Measurements from ENCODE around the gene UFD1. TPM values are rescaled to one million over a fixed set of nuclear protein-coding genes. Genes with fewer than 3 reads are reported as not detected.

Gene UFD1
- polyA plus RNA-seq, 4 donors = 46.0 to 112 (median 81.4) TPM

DNA sequence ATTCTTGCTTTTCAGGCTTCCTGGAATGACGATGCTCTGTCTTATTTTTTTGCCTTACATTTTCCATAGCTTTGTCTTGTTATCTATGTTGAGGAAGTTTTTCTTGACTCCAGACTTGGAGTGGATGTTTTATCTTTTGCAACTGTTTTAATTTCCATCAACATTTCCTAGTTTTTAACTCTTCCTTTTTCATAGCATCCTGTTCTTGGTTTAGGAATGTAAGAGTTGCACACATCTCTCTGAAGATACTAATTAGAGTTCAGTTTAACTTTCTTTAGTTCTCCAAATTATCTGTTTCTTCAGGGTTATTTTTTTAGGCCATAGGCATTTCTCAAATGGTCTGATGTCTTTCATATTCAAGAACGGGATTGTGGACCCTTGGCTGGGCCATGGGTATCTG, 34.8 kb upstream of the UFD1 start:
- no peaks in the 10 kb centered on the region for H3K9me3 ChIP-seq (ENCODE audit: control insufficient read depth in 2 of 2, insufficient read depth in 1 of 2, low read depth in 1 of 2, low read length in 1 of 2)
- 52 to 75% (median 63%) methylated on average over 2 of the region's 2 CpGs for WGBS, 3 donors
- FAIRE-seq (no peak), DNase-seq (no peak)
- H3K27ac ChIP-seq (ENCODE audit: low read depth in 1 of 3, low read length in 2 of 3) = no peak overlapping the region
- H3K36me3 ChIP-seq (ENCODE audit: control insufficient read depth in 3 of 3, insufficient read depth in 2 of 3, low read depth in 1 of 3, low read length in 3 of 3) = peaks cover 0 to 22% (median 0%) of the 10 kb centered on the region in 3 donors
- H3K4me3 ChIP-seq (ENCODE audit: low read depth in 1 of 3, low read length in 3 of 3) = no peak overlapping the region
- no peaks in the 10 kb centered on the region for H3K27me3 ChIP-seq (ENCODE audit: control insufficient read depth in 3 of 3, insufficient read depth in 3 of 3, low read length in 3 of 3)
- H3K4me1 ChIP-seq (ENCODE audit: control insufficient read depth in 3 of 3, insufficient read depth in 2 of 3, low read depth in 1 of 3, low read length in 2 of 3) = no peaks in the 10 kb centered on the region

DNA sequence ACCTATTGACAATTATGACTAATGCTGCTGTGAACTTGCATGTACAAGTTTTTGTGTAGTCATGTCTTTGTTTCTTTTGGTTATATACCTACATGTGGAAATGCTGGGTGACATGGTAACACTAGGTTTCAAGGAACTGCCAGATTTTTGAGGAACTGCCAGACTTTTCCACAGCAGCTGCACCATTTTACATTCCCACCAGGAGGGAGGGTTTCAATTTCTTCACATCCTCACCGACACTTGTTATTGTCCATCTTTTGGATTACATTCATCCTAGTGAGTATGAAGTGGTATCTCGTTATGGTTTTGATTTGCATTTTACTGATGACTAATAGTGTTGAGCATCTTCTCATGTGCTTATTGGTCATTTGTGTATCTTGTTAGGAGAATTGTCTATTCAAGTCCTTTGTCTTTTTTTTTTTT, 31.9 kb upstream of the UFD1 start:
- H3K4me3 ChIP-seq (ENCODE audit: low read depth in 1 of 3, low read length in 3 of 3) = no peak overlapping the region
- FAIRE-seq (no peak), DNase-seq (no peak)
- H3K9me3 ChIP-seq (ENCODE audit: control insufficient read depth in 2 of 2, insufficient read depth in 1 of 2, low read depth in 1 of 2, low read length in 1 of 2) = no peaks in the 10 kb centered on the region
- H3K4me1 ChIP-seq (ENCODE audit: control insufficient read depth in 3 of 3, insufficient read depth in 2 of 3, low read depth in 1 of 3, low read length in 2 of 3) = no peaks in the 10 kb centered on the region
- H3K36me3 ChIP-seq (ENCODE audit: control insufficient read depth in 3 of 3, insufficient read depth in 2 of 3, low read depth in 1 of 3, low read length in 3 of 3) = peaks cover 0 to 26% (median 0%) of the 10 kb centered on the region in 3 donors
- no peaks in the 10 kb centered on the region for H3K27me3 ChIP-seq (ENCODE audit: control insufficient read depth in 3 of 3, insufficient read depth in 3 of 3, low read length in 3 of 3)
- 67 to 97% (median 86%) methylated on average over 2 of the region's 2 CpGs for WGBS, 3 donors
- no peak overlapping the region for H3K27ac ChIP-seq (ENCODE audit: low read depth in 1 of 3, low read length in 2 of 3)

DNA sequence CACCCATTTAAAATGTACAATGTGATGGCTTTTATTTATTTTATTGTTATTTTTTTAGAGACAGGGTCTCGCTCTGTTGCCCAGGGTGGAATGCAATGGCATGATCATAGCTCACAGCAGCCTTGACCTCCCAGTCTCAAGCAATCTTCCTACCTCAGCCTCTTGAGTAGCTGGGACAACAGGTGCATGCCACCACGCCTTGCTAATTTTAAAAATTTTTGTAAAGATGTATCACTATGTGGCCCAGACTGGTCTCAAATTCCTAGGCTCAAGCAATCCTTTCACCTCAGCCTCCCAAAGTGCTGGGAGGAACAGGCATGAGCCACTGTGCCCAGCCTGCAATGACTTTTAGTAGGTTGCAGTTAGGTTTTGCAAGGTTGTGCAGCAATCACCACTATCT, 30.9 kb upstream of the UFD1 start:
- no peak overlapping the region for H3K4me3 ChIP-seq (ENCODE audit: low read depth in 1 of 3, low read length in 3 of 3)
- no peak overlapping the region for H3K27ac ChIP-seq (ENCODE audit: low read depth in 1 of 3, low read length in 2 of 3)
- no peaks in the 10 kb centered on the region for H3K27me3 ChIP-seq (ENCODE audit: control insufficient read depth in 3 of 3, insufficient read depth in 3 of 3, low read length in 3 of 3)
- H3K4me1 ChIP-seq (ENCODE audit: control insufficient read depth in 3 of 3, insufficient read depth in 2 of 3, low read depth in 1 of 3, low read length in 2 of 3) = no peaks in the 10 kb centered on the region
- peaks cover 0 to 31% (median 0%) of the 10 kb centered on the region in 3 donors for H3K36me3 ChIP-seq (ENCODE audit: control insufficient read depth in 3 of 3, insufficient read depth in 2 of 3, low read depth in 1 of 3, low read length in 3 of 3)
- no peaks in the 10 kb centered on the region for H3K9me3 ChIP-seq (ENCODE audit: control insufficient read depth in 2 of 2, insufficient read depth in 1 of 2, low read depth in 1 of 2, low read length in 1 of 2)
- FAIRE-seq (no peak), DNase-seq (no peak)
- WGBS, 3 donors = 95 to 96% (median 96%) methylated on average over 2 of the region's 2 CpGs

DNA sequence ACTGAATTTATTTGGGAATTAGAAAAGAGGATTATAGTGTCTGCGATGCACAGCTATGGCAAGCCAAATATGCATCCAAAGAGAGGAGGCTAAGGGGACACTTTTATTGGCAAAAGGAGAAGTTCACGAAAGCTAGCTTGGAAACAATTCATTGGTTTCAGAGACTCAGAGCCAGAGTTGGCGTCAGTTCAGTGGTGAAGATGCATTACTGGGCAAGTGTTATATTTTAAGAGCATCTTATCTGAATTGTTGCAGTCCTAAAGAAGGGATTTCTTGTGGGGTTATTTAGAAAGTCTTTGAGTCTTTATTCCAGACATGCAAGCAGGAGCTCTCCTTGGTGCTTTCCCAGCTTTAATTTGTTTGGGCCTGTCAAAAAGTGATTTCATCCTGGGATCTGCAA, 30.2 kb upstream of the UFD1 start:
- no peak overlapping the region for H3K4me3 ChIP-seq (ENCODE audit: low read depth in 1 of 3, low read length in 3 of 3)
- FAIRE-seq = no peak
- DNase-seq = no peak
- H3K4me1 ChIP-seq (ENCODE audit: control insufficient read depth in 3 of 3, insufficient read depth in 2 of 3, low read depth in 1 of 3, low read length in 2 of 3) = no peaks in the 10 kb centered on the region
- peaks cover 0 to 27% (median 0%) of the 10 kb centered on the region in 3 donors for H3K36me3 ChIP-seq (ENCODE audit: control insufficient read depth in 3 of 3, insufficient read depth in 2 of 3, low read depth in 1 of 3, low read length in 3 of 3)
- no peaks in the 10 kb centered on the region for H3K27me3 ChIP-seq (ENCODE audit: control insufficient read depth in 3 of 3, insufficient read depth in 3 of 3, low read length in 3 of 3)
- no peak overlapping the region for H3K27ac ChIP-seq (ENCODE audit: low read depth in 1 of 3, low read length in 2 of 3)
- WGBS, 3 donors = 89 to 93% (median 92%) methylated on average over 3 of the region's 3 CpGs
- H3K9me3 ChIP-seq (ENCODE audit: control insufficient read depth in 2 of 2, insufficient read depth in 1 of 2, low read depth in 1 of 2, low read length in 1 of 2) = no peaks in the 10 kb centered on the region

DNA sequence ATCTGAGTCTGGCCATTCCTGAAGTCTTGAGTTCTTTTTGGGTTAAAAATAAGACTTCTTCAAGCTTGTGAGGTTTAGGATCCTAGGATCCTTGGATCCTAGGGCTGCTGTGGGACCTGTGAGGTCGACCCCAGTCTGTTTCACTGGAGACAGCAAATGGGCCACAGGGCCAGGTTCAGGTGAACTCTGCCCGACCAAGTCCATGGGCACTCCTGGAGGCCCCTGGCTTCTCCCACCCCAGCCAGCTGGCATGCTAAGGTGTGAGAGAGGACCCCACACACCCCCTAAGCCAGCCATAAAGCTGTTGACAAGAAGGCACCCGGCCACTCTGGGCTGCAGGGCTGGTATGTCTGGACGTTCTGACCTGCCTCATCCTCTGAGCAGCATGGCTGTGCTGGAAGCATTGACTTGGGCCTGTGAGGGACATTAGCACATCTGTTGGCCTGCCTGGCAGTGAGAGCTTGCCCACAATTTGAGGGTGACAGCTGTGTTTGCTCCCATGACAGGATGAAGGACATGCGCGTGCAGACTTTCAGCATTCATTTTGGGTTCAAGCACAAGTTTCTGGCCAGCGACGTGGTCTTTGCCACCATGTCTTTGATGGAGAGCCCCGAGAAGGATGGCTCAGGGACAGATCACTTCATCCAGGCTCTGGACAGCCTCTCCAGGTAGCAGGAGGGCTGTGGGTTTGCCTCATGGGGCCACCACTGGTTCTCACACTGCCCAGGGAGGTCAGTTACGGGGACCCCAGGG, 29.2 kb upstream of the UFD1 start:
- FAIRE-seq (no peak), DNase-seq (no peak)
- no peak overlapping the region for H3K4me3 ChIP-seq (ENCODE audit: low read depth in 1 of 3, low read length in 3 of 3)
- H3K36me3 ChIP-seq (ENCODE audit: control insufficient read depth in 3 of 3, insufficient read depth in 2 of 3, low read depth in 1 of 3, low read length in 3 of 3) = peaks cover 0 to 24% (median 0%) of the 10 kb centered on the region in 3 donors
- no peak overlapping the region for H3K27ac ChIP-seq (ENCODE audit: low read depth in 1 of 3, low read length in 2 of 3)
- H3K27me3 ChIP-seq (ENCODE audit: control insufficient read depth in 3 of 3, insufficient read depth in 3 of 3, low read length in 3 of 3) = no peaks in the 10 kb centered on the region
- 92 to 97% (median 95%) methylated on average over 10 of the region's 10 CpGs for WGBS, 3 donors
- no peaks in the 10 kb centered on the region for H3K4me1 ChIP-seq (ENCODE audit: control insufficient read depth in 3 of 3, insufficient read depth in 2 of 3, low read depth in 1 of 3, low read length in 2 of 3)
- H3K9me3 ChIP-seq (ENCODE audit: control insufficient read depth in 2 of 2, insufficient read depth in 1 of 2, low read depth in 1 of 2, low read length in 1 of 2) = no peaks in the 10 kb centered on the region

DNA sequence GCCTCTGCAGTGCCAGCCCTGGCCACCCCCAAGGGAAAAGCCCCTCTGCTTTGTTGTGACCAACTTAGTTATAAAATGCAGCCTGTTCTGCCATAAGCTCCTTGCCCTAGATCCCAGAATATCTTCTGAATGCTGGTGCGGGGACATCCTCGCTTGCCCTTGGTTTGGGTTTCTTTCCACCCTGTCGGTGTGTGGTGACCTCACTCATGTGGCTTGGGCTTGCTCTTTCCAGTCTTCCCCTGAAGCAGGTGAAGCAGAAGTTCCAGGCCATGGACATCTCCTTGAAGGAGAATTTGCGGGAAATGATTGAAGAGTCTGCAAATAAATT, 28.5 kb upstream of the UFD1 start:
- no peaks in the 10 kb centered on the region for H3K4me1 ChIP-seq (ENCODE audit: control insufficient read depth in 3 of 3, insufficient read depth in 2 of 3, low read depth in 1 of 3, low read length in 2 of 3)
- FAIRE-seq (no peak), DNase-seq (no peak)
- no peak overlapping the region for H3K4me3 ChIP-seq (ENCODE audit: low read depth in 1 of 3, low read length in 3 of 3)
- 94 to 98% (median 97%) methylated on average over 4 of the region's 4 CpGs for WGBS, 3 donors
- H3K9me3 ChIP-seq (ENCODE audit: control insufficient read depth in 2 of 2, insufficient read depth in 1 of 2, low read depth in 1 of 2, low read length in 1 of 2) = no peaks in the 10 kb centered on the region
- no peaks in the 10 kb centered on the region for H3K27me3 ChIP-seq (ENCODE audit: control insufficient read depth in 3 of 3, insufficient read depth in 3 of 3, low read length in 3 of 3)
- H3K36me3 ChIP-seq (ENCODE audit: control insufficient read depth in 3 of 3, insufficient read depth in 2 of 3, low read depth in 1 of 3, low read length in 3 of 3) = peaks cover 0 to 24% (median 0%) of the 10 kb centered on the region in 3 donors
- no peak overlapping the region for H3K27ac ChIP-seq (ENCODE audit: low read depth in 1 of 3, low read length in 2 of 3)

DNA sequence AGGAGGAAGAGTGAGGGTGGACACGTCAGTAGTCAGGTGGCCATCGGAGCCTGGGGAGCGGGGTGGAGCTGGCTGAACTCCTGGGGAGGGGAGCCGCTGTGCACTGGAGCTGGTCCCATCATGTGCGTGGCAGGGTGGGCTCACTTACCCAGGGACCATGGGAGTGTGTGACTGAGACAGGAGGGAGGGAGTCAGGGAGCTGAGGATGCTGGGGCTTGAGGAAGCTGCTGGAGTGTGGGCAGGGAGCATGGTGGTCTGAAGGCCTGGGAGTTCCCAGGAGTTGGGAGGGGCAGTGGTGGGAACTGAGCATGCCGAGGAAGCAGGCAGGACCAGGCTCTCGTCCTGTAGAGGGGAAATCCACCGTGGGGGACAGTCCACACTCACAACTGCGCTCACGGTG, 27.2 kb upstream of the UFD1 start:
- peaks cover 0 to 20% (median 0%) of the 10 kb centered on the region in 3 donors for H3K36me3 ChIP-seq (ENCODE audit: control insufficient read depth in 3 of 3, insufficient read depth in 2 of 3, low read depth in 1 of 3, low read length in 3 of 3)
- H3K4me1 ChIP-seq (ENCODE audit: control insufficient read depth in 3 of 3, insufficient read depth in 2 of 3, low read depth in 1 of 3, low read length in 2 of 3) = no peaks in the 10 kb centered on the region
- WGBS, 3 donors = 89 to 91% (median 91%) methylated on average over 10 of the region's 10 CpGs
- H3K27ac ChIP-seq (ENCODE audit: low read depth in 1 of 3, low read length in 2 of 3) = no peak overlapping the region
- no peak overlapping the region for H3K4me3 ChIP-seq (ENCODE audit: low read depth in 1 of 3, low read length in 3 of 3)
- DNase-seq (no peak), FAIRE-seq (no peak)
- no peaks in the 10 kb centered on the region for H3K9me3 ChIP-seq (ENCODE audit: control insufficient read depth in 2 of 2, insufficient read depth in 1 of 2, low read depth in 1 of 2, low read length in 1 of 2)
- H3K27me3 ChIP-seq (ENCODE audit: control insufficient read depth in 3 of 3, insufficient read depth in 3 of 3, low read length in 3 of 3) = no peaks in the 10 kb centered on the region

DNA sequence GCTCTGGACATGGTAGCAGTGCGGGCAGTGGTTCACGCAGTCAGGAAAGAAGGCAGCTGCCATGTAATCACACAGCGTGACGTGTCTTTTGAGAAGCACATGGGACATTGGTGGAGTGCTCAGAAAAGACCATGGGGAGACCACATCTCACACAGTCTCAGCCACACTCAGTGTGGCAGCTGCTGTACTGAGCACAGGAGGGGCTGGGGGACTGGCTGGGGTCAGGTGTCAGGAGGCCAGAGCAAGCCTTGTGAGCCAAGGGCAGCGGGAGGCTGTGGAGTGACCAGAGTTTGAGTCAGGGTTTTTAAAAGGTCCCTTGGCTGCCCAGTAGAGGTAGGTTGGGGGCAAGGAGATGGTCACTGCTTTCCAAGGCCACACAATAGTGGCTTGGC, 26.7 kb upstream of the UFD1 start:
- DNase-seq (no peak), FAIRE-seq (no peak)
- no peaks in the 10 kb centered on the region for H3K4me1 ChIP-seq (ENCODE audit: control insufficient read depth in 3 of 3, insufficient read depth in 2 of 3, low read depth in 1 of 3, low read length in 2 of 3)
- 92 to 98% (median 95%) methylated on average over 5 of the region's 5 CpGs for WGBS, 3 donors
- peaks cover 0 to 20% (median 0%) of the 10 kb centered on the region in 3 donors for H3K36me3 ChIP-seq (ENCODE audit: control insufficient read depth in 3 of 3, insufficient read depth in 2 of 3, low read depth in 1 of 3, low read length in 3 of 3)
- H3K9me3 ChIP-seq (ENCODE audit: control insufficient read depth in 2 of 2, insufficient read depth in 1 of 2, low read depth in 1 of 2, low read length in 1 of 2) = no peaks in the 10 kb centered on the region
- no peak overlapping the region for H3K27ac ChIP-seq (ENCODE audit: low read depth in 1 of 3, low read length in 2 of 3)
- H3K27me3 ChIP-seq (ENCODE audit: control insufficient read depth in 3 of 3, insufficient read depth in 3 of 3, low read length in 3 of 3) = no peaks in the 10 kb centered on the region
- no peak overlapping the region for H3K4me3 ChIP-seq (ENCODE audit: low read depth in 1 of 3, low read length in 3 of 3)
